GM13977 (cell line): ENCODE results near the gene FARS2.

Experiments used
- DNase-seq: peaks from one replicate; pipeline ENCODE4 v3.0.0; 2012; ENCODE audit warnings: low spot score
- in situ Hi-C: fragments of 300-500 bp; cut with MboI; formaldehyde crosslinking; loops from one replicate; pipeline ENCODE4 v1.12.0; 2022; ENCODE audit warnings: low sequenced_read_pairs, low pct_unique_long_range_greater_than_20kb, mixed read lengths, inconsistent platforms; ENCODE audit not compliant: unreplicated experiment
- TF ChIP-seq, protein P1 (sequence below): IDR thresholded peaks from 2 replicates; pipeline ENCODE4 v1.5.1; 2012; ENCODE audit warnings: mild to moderate bottlenecking, control low read depth; ENCODE audit not compliant: insufficient read depth; ENCODE audit errors: extremely low read depth, missing control alignments

FARS2 gene

DNA sequence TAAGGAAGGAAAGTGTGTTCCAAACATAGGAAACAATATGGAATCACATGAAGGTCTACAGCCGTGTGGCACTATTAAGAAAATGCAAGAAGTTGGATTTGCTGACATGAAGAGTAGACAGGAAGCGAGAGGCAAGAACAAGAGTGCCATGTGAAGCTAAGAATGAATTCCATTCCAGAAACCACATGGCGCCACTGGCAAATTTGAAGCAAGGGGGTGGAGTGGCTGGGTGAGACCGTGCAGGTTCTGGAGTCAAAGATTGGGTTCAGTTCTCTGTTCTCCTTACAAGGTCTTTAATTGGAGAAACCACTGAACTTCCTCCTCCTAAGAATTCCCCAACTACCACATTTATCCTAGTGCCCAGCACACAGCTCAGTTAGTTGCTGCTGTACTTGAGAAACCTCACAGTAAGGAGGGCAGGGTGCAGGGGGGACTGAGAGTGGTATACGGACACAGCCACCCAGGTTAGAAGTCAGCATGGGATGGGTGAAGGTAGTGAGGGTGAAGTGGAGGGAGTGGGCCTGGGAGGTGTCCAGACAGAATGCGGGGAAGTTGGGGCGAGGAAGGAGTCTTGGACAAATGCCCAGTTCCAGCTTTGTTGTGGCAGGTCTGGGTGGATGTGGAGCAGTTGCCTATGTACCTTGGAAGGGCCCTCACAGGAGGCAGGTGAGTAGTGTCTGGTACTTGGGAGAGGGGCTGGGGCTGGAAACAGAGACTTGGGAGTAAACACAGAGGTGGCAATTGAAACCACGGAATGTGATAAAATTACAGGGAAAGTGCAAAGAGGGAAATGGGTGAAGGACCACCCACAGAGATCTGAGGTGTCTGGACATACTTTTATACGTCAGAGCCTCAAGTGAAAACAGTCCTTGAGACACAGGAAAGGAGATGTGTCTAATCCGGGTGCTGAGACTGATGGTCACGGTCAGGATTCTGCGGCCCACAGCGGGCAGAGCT is 14.9 kb upstream of the FARS2 start:
- TF ChIP-seq, protein P1, sequence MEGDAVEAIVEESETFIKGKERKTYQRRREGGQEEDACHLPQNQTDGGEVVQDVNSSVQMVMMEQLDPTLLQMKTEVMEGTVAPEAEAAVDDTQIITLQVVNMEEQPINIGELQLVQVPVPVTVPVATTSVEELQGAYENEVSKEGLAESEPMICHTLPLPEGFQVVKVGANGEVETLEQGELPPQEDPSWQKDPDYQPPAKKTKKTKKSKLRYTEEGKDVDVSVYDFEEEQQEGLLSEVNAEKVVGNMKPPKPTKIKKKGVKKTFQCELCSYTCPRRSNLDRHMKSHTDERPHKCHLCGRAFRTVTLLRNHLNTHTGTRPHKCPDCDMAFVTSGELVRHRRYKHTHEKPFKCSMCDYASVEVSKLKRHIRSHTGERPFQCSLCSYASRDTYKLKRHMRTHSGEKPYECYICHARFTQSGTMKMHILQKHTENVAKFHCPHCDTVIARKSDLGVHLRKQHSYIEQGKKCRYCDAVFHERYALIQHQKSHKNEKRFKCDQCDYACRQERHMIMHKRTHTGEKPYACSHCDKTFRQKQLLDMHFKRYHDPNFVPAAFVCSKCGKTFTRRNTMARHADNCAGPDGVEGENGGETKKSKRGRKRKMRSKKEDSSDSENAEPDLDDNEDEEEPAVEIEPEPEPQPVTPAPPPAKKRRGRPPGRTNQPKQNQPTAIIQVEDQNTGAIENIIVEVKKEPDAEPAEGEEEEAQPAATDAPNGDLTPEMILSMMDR, result no peak
- no peak for DNase-seq
- in situ Hi-C loops, result no loop called here

DNA sequence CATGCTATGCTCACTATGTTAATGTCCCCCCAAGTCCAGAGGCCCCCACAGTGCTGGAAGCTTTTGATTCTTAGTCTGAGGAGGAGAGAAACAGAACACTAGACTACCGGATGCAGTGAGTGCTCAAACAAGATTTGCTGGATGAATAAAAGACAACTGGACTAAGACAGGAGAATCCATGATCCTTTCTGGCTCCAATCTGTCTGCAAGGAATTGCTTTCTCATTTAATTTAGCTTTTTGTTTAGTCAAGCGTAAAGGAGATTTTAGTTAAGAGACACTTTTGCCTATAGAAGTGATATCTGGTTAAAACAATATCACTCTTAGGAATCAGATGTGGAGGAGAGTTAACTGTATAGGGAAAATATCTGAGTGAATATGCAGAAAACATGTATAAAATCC is 14.1 kb upstream of the FARS2 start:
- TF ChIP-seq, protein P1, result no peak
- in situ Hi-C loops, result no loop called here
- DNase-seq, result no peak

- no peak for DNase-seq
- TF ChIP-seq, protein P1, result no peak
- in situ Hi-C loops, result no loop called here
Measured at GRCh38 chr6:5248302-5249098, 12.8 kb upstream of the FARS2 start.

DNA sequence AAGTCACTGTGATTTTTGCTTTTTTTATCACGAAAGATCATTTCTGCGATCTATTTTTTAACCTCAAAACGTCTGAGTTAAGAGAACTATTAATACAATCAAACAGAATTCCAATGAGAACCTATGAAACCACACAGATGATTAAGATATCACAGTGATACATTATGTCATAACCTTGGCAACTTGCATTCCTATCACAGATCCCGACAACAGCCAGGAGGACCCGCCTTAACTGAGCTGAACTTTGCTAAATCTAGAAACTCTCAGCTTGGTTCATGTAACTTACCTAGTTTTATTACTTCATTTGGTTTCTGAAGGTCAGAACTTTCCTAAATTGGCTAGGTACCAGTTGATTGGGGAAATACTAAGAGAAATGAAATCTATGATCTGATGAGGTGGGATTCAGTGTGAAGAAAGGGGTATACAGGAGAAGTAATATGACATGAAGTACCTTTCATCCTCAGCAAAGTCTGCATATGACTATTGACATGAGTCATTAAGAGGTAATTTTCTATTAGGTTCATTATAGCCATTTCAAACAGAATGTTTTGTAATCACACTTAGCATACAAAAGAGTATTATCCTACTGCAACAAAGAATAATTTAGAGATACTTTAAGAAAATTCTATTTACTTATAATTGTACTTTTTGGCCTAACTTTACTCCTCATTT is 11.7 kb upstream of the FARS2 start:
- TF ChIP-seq, protein P1, result no peak
- in situ Hi-C loops, result no loop called here
- no peak for DNase-seq

GRCh38 chr6:5250451-5250850 is 10.9 kb upstream of the FARS2 start:
- in situ Hi-C loops, result no loop called here
- no peak for DNase-seq
- TF ChIP-seq, protein P1, result no peak

- no peak for DNase-seq
- in situ Hi-C loops, result no loop called here
- TF ChIP-seq, protein P1, result no peak
Measured at GRCh38 chr6:5250911-5251310, 10.4 kb upstream of the FARS2 start.
